Measurements from ENCODE around the gene LRRC18. TPM values are rescaled to one million over a fixed set of nuclear protein-coding genes. Genes with fewer than 3 reads are reported as not detected.

LRRC18 gene
- total and polyA plus RNA-seq, 2 of the 13 experiments (the other 11 are each of a cell fraction or from before 2014, with no cell fraction given) = not detected

DNA sequence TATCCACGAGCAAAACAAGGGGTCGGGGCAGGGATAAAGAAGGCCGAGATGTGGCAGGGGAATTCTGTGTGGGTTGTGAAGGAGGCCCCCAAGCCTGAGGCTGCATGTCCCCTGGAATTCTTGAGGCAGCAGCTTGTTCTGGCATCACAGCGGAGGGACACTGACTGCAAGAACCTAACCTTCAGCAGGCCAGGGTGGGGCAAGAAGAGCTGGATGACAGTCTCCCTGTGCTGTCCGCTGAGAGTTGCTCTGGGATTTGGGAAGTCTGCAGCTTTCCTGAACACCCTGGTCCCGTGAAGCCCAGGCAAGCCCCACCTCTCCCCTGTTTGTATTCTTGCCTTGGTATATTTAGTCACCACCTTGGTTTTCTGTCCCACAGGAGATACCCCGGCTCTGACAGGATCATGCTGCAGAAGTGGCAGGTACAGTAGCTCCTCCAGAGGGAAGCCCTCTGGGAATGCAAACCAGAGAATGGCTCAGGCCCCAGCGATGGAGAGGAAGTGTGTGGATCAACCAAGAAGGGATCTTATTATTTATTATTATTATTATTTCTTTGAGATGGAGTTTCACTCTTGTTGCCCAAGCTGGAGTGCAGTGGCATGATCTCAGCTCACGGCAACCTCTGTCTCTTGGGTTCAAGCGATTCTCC lies 1.9 kb upstream of the LRRC18 start:
- Histone ChIP-seq H3K4me1 (ENCODE audit: insufficient read depth, low read length) (no peaks in the 10 kb centered on the region), H3K36me3 (replicated peaks in 1 of 2; ENCODE audit: control insufficient read depth in 1 of 2, insufficient read depth in 2 of 2, low read length in 2 of 2) (no peaks in the 10 kb centered on the region), H3K9me3 (ENCODE audit: low read length) (no peaks in the 10 kb centered on the region), H3K9ac (ENCODE audit: insufficient read depth, low read depth, low read length) (no peak overlapping the region), H3K79me2 (ENCODE audit: insufficient read depth, low read length) (no peaks in the 10 kb centered on the region), H3K4me2 (ENCODE audit: low read depth, low read length) (no peak overlapping the region), H2AFZ (ENCODE audit: low read length) (no peak overlapping the region), H4K20me1 (ENCODE audit: insufficient read depth, low read length) (no peaks in the 10 kb centered on the region), H3K4me3 (replicated peaks in 1 of 3; ENCODE audit: insufficient read depth in 1 of 3, low read depth in 2 of 3, low read length in 3 of 3) (no peak overlapping the region), H3K27me3 (ENCODE audit: control insufficient read depth in 1 of 2, insufficient read depth in 2 of 2, low read length in 2 of 2) (peaks cover 4 to 10% of the 10 kb centered on the region in 2 experiments; a peak in 3 of 5 replicates), H3K27ac (ENCODE audit: extremely low read length, insufficient read depth, low read length) (no peak overlapping the region)
- FAIRE-seq (no peak), ATAC-seq (no peak), DNase-seq (ENCODE audit: low spot score) (no peak)
- ChIA-PET POLR2A (no interaction called here), CTCF (ENCODE audit: low intra/inter-chr PET ratio, low total read pairs) (no interaction called here)
- TF ChIP-seq ZNF878 (CRISPR knock-in tag; IDR thresholded peaks at IDR 0.05) (no peak), KAT7 (CRISPR knock-in tag; IDR thresholded peaks at IDR 0.05; ENCODE audit: borderline replicate concordance) (no peak), ZNF224 (CRISPR knock-in tag; IDR thresholded peaks at IDR 0.05) (no peak), SP1 (IDR thresholded peaks at IDR 0.05) (no peak), SP1 (CRISPR knock-in tag; IDR thresholded peaks at IDR 0.05) (no peak), ZNF572 (CRISPR knock-in tag; IDR thresholded peaks at IDR 0.05) (no peak), ZNF646 (CRISPR knock-in tag; IDR thresholded peaks at IDR 0.05) (no peak)
- TF ChIP-seq, protein P1, sequence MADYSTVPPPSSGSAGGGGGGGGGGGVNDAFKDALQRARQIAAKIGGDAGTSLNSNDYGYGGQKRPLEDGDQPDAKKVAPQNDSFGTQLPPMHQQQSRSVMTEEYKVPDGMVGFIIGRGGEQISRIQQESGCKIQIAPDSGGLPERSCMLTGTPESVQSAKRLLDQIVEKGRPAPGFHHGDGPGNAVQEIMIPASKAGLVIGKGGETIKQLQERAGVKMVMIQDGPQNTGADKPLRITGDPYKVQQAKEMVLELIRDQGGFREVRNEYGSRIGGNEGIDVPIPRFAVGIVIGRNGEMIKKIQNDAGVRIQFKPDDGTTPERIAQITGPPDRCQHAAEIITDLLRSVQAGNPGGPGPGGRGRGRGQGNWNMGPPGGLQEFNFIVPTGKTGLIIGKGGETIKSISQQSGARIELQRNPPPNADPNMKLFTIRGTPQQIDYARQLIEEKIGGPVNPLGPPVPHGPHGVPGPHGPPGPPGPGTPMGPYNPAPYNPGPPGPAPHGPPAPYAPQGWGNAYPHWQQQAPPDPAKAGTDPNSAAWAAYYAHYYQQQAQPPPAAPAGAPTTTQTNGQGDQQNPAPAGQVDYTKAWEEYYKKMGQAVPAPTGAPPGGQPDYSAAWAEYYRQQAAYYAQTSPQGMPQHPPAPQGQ (CRISPR knock-in tag; IDR thresholded peaks at IDR 0.05; ENCODE audit: borderline replicate concordance) = no peak
- intact Hi-C loops (cut with micrococcal nuclease; ENCODE audit: unreplicated experiment) (no loop called here), in situ Hi-C loops (cut with HindIII; ENCODE audit: extremely low pct_ligation_motif_present, low pct_unique_long_range_greater_than_20kb) (no loop called here)
- WGBS (ENCODE audit: low lambda C conversion rate) = 5% methylated on average over 7 of the region's 10 CpGs
- no TSS peak for BruUV-seq (replicated peaks)
